Activated effector memory CD4-positive, alpha-beta T cell treated with Interleukin-2 at 50 U/mL for 16 hours (primary cell): Measurements from ENCODE around the gene LSP1.
A peak's percentile ranks its signal among the peaks of the same experiment; 100 is the strongest.
"Not testable (repeated sequence)": the region's sequence is repeated elsewhere in the genome, so short reads cannot be mapped to it uniquely, and the experiment has no call there.

Experiments
- DNase-seq: peaks from one replicate; pipeline ENCODE4 v3.0.0-alpha.2; 2020

Gene LSP1

DNA sequence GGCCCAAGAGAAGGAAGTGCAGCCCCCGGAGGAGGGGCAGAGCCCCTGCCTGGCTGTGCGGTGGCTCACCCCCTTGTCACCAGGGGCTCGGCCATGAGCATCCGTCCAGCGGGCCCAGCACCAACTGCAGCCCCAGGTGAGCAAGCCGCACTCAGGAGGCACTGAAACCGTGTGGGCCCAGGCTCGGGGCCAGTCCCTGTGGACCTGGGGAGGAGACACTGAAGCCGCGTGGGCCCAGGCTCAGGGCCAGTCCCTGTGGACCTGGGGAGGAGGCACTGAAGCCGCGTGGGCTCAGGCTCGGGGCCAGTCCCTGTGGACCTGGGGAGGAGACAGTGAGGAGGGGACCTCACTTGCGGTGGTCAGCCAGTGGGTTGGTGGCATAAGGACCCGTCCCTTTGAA, 13.9 kb downstream of the LSP1 start:
- no peak for DNase-seq

DNA sequence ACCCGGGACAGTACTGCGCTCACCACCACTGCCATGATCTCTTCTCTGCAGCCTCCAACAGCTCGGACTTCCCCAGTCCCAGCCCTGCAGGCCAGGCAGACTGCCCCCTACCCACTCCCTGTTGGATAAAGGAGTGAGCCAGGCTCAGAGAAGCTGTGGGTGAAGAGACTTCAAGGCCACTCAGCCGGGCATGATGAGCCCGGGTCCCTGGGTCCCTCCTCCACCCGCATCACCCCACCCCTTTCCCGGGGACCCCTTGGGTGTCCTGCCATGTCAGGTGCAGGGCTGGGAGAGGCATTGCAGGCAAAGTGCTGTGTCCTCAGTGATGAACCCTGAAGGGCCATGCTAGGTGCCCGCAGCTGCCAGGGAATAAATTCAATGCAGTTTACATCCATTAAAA, 14.5 kb downstream of the LSP1 start:
- no peak for DNase-seq

DNA sequence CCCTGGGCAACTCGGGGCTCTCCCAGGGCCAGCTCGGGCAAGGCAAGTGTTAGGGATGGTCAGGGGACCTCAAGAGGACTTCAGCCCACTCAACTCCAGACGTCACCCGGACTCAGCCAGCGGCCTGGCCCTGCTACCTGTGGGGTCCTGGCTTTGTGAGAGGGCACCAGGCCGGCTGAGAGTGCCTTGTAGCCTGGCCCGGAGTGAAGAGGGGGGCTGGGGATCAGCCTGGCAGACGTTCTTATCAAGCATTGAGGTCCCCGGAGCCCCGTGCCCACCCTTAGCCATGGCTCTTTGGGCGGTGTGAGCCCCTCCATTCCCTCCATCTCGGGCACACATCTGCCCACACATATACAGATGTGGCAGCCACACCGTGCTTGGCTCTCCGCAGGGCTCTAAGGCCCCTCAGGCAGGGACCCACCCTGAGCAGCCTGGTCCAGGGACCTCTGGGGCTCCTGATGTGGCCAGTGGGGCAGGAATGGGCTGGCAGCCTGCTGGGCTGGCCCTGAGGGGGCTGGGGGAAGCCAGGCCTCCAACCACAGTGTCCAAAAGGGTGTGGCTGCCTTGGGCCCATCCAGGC, 15.3 kb downstream of the LSP1 start:
- DNase-seq, result no peak

DNA sequence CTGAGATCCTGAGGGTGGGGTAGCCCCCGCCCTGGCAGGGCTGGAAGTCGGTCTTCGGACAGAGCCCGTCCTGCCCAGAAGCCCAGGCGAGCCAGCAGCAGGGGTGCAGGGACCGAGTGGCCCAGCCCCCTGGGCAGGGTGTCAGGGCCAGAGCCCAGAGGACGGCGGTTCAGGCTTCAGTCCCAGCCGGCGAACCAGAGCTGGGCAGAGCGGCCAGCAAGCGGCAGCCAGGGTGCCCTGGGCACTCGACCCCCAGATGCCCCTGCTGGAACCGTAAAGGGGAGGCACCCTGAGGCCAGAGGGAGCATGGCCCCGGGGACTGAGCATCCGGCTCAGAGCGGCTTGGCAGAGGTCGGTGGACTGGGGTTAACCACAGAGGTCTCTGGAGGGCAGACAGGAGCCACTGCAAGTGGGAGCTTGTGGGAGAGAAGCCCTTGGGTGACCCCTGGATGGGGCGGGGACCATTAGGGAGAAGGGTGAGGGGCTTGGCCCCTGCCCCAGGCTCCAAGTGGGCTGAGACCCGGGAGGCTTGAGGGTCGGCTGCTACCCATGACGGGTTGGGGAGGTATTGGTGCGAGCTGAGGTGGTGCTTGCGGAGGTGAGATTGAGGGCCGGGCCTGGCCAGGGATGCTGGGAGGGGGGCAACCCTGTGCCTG, 15.9 kb downstream of the LSP1 start:
- DNase-seq, result no peak

GRCh38 chr11:1869427-1870325, 16.8 kb downstream of the LSP1 start:
- no peak for DNase-seq

DNA sequence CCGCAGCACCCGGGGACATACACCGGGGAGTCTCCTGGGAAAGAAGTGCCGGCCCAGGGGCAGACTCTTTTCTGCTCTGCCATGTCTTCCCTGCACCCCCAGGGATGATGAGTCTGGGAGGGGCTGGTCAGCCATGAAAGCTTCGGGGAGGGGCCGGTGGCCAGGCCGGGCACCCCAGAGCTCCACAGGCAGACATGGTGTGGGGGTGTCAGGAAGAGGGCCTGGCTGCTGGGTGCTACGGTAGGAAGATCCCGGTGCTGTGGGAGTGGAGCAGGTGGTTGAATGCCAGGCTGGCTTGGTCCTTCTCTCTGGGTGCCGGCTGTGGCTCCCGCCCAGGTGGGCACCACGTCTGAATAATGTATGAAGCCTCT, 17.4 kb downstream of the LSP1 start:
- no peak for DNase-seq

DNA sequence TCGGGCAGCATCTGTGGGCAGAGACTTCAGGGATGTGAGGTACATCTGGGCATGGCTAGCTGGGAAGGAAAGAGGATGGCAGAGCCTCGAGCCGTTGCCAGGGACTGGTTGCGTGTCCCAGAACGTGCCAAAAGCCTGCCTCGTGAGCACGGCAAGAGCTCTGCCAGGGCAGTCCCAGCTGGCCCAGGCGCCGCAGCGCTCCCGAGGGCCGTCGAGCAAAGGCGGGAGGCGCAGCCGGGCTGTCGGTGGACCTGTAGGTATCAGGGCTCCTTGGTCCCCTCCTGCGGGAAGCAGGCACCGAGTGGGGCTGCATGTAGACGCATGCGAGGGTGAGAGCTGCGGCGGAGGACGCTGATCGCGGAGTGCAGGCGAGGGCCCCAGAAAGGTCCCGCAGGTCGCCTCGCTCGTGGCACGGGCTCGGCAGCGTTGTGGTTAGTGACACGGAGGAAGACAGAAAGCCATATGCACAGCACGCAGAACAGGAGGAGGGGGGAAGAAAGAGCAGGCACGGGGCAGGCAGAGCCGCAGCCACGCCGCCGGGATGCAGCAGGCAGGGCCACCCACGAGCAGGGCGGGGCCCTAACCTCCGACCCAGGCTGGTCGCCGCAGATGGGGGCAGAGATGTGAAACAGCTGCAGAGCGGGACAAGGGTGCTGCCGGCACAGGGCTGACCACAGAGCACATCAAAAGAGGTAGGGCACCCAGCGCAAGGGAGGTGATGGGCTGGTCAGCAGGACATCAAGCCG, 18.0 kb downstream of the LSP1 start:
- DNase-seq, result peak; percentile 46

- DNase-seq, result no peak
Observed at GRCh38 chr11:1871531-1871930, 18.6 kb downstream of the LSP1 start.

GRCh38 chr11:1872267-1872985, 19.5 kb downstream of the LSP1 start:
- no peak for DNase-seq

- DNase-seq, result no peak
Observed at GRCh38 chr11:1873048-1873812, 20.3 kb downstream of the LSP1 start.

GRCh38 chr11:1873813-1874150, 20.9 kb downstream of the LSP1 start:
- not testable (repeated sequence) for DNase-seq

DNA sequence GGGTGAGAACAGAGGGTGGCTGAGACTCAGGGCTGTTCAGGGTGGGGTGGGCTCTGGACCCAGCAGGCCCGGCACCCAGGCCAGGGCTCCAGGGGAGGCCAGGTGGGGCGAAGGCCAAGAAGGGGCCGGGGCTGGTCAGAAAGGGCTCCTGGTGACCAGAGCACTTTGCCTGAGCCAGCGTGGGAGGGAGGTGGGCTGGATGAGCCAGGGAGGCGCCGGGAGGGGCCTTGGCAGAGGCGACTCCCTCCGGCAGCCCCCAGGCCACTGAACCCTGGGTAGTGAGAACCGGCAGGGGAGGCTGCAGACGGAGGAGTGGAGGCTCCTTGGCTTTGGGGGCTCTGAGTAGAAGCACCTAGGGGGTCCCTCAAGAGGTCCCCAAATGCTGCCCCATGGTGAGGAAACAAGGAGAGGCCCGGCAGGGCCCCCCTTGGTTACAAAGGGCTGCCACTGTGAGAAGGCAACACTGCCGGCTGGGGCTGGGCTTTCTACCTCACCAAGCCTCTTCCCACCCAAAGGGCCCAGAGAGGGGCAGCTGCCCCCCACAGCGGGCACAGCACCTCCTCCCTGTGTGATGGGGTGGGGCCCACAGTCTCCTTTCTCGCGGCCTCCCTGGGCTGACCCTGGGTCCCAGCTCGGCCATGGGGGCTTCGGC, 21.7 kb downstream of the LSP1 start:
- DNase-seq, result not testable (repeated sequence)

DNA sequence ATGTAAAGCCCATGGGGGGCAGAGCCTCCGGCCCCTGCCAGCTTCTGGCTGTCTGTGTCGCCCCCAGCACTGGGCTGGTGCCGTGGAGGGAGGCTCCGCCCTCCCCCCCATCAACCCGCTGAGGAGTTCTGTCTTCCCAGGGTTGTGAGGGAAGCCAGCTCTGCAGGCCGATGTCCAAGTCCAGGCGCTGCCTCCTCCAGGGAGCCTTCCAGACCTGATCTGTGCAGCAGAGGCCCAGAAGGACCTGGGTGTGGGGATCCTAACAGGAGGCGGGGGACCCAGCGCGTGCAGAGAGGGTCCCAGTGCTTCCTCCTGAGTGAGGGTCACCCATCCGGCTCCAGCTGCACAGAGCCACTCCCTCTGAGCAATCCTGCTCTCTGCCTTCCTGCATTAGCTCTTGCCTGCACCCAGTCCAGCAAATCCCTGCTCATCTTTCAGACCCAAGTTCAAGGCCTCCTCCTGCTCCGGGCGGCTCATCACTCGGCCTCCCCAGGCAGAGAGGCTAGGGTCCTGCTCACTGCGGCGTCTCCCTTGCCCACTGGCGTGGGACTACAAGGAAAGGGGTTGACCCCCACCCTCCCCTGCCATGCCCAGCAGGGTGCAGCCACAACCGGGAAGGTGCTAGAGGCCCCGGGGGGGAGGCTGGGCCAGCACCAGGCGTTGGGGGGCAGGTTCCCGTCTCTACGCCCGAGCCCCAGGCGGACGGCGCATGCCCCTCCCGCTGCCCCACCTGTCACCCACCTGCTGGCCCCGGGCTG, 22.4 kb downstream of the LSP1 start:
- DNase-seq, result no peak

DNA sequence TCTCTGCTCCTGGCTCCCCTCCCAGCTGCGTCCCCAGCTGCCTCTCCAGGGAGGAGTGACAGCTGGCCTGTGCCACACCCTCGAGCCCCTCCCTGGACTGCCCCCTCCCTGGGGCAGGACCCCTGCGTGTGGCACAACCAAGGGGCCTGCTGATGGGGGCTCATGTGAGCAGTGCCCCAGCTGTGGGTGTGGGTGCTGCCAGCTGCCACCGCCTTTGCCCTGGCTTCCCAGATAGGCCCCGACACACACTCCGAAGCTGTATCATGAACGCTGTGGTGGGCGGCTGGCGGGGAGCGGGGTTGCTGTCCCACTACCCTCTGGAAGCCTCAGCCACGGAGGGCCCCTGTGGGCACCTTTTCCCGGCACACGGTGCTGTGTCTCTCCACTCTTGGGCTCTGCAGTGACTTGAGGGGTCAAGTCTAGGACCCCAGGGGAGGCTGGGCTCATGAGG, 23.0 kb downstream of the LSP1 start:
- not testable (repeated sequence) for DNase-seq

- DNase-seq, result no peak
Observed at GRCh38 chr11:1876361-1877063, 23.6 kb downstream of the LSP1 start.

GRCh38 chr11:1877211-1878136, 24.6 kb downstream of the LSP1 start:
- DNase-seq, result no peak

DNA sequence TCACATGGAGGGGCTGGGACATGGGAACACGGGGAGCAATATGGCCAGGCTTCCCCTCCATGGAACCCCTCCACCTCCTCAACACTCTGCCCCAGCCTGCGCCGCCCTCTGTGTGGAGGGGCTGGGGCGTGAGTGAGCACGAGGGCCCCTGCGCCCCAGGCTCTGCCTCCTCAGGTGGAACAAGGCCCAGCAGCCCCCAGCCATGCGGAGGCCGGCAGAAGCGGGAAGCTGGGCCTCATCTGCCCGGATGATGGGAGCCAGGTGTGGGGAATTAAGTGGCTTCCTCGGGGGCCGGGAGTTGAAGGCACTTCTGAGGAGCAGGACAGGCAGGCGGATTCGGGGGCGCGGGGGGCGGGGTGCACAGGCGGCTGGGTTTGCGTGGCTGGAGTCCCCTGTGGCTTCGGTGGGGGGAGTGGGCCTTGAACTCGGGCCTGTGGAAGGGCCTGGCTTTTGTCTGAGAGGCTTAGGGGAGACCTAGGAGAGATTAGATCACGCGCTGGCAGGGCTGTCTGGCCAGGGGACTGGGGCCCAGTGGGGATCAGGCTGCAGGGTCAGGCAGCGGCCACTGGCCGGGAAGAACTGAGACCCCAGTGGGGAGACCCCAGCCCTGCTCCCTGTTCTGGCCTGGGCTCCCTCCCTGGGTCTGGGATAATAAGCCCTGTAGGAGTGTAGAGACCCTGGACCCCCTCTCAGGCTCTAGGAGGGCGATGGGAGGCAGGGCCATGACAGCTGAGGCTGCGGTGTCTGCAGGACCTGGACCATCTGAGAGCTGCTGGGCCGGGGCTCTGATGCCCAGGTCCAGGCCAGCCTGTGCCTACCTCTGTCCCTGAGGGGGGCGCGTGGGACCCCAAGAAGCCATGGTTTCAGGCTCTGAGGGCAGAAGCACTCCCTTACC, 25.5 kb downstream of the LSP1 start:
- no peak for DNase-seq
